Neural cell (in vitro differentiated cells): ENCODE measurements around the gene CLEC16A. TPM values are rescaled to one million over a fixed set of nuclear protein-coding genes. Genes with fewer than 3 reads are reported as not detected.

Experiments
- H2AFZ ChIP-seq: fragments of 200-600, 300-800 bp; sonication (generic), shearing (Covaris generic); 2 replicates; pipeline ENCODE4 v1.6.0; 2014; ENCODE audit warnings: low read depth, mild to moderate bottlenecking, antibody characterized with exemption, low read length, moderate library complexity
- H3F3A ChIP-seq: fragments of 200-600 bp; shearing (Covaris generic); 2 replicates; pipeline ENCODE4 v1.6.1; 2016; ENCODE audit warnings: mild to moderate bottlenecking, moderate library complexity, mixed read lengths, antibody characterized with exemption, low read length; ENCODE audit not compliant: insufficient read depth, poor library complexity, severe bottlenecking
- H3K27ac ChIP-seq: fragments of 200-600, 300-800 bp; sonication (generic), shearing (Covaris generic); 2 replicates; pipeline ENCODE4 v1.5.1; 2014; ENCODE audit warnings: mild to moderate bottlenecking, low read length, moderate library complexity
- H3K27me3 ChIP-seq: fragments of 300-800, 200-600 bp; sonication (generic), shearing (Covaris generic); 2 replicates; pipeline ENCODE4 v1.6.0; 2014; ENCODE audit warnings: mild to moderate bottlenecking, low read depth, low read length, moderate library complexity; ENCODE audit not compliant: insufficient read depth
- H3K36me3 ChIP-seq: fragments of 300-800, 200-600 bp; sonication (generic), shearing (Covaris generic); 2 replicates; pipeline ENCODE4 v1.5.1; 2014; ENCODE audit warnings: mild to moderate bottlenecking, antibody characterized with exemption, low read length, moderate library complexity; ENCODE audit not compliant: insufficient read depth
- H3K4me2 ChIP-seq: fragments of 300-800, 200-600 bp; sonication (generic), shearing (Covaris generic); 2 replicates; pipeline ENCODE4 v1.6.0; 2014; ENCODE audit warnings: mild to moderate bottlenecking, low read length
- H3K4me3 ChIP-seq: fragments of 300-800, 200-600 bp; sonication (generic), shearing (Covaris generic); 2 replicates; pipeline ENCODE4 v1.5.1; 2014; ENCODE audit warnings: mild to moderate bottlenecking, low read length, moderate library complexity
- H3K79me2 ChIP-seq: fragments of 200-600 bp; shearing (Covaris generic); replicated peaks from 2 replicates; pipeline ENCODE4 v1.6.0; 2014; ENCODE audit warnings: mild to moderate bottlenecking, low read length, moderate library complexity; ENCODE audit not compliant: insufficient read depth
- H3K9ac ChIP-seq: fragments of 300-800, 200-600 bp; sonication (generic), shearing (Covaris generic); 2 replicates; pipeline ENCODE4 v1.6.1; 2016; ENCODE audit warnings: mild to moderate bottlenecking, low read length, mixed read lengths
- H3K9me2 ChIP-seq: fragments of 200-600 bp; shearing (Covaris generic); 2 replicates; pipeline ENCODE4 v1.6.1; 2016; ENCODE audit warnings: mild to moderate bottlenecking, low read length, mixed read lengths; ENCODE audit not compliant: insufficient read depth
- H3K9me3 ChIP-seq: fragments of 200-600, 300-800 bp; sonication (generic), shearing (Covaris generic); 2 replicates; pipeline ENCODE4 v1.6.1; 2016; ENCODE audit warnings: mild to moderate bottlenecking, mixed run types, low read length, moderate library complexity, mixed read lengths
- H4K20me1 ChIP-seq: fragments of 200-600 bp; shearing (Covaris generic); 2 replicates; pipeline ENCODE4 v1.6.1; 2016; ENCODE audit warnings: mild to moderate bottlenecking, mixed run types; ENCODE audit not compliant: insufficient read depth
- EP300 ChIP-seq: fragments of 450-650 bp; conservative IDR thresholded peaks from 2 replicates; pipeline ENCODE4 v1.6.1; 2014; ENCODE audit warnings: antibody characterized with exemption, mild to moderate bottlenecking, moderate library complexity; ENCODE audit not compliant: poor library complexity, severe bottlenecking
- EZH2 ChIP-seq: fragments of 200-600, 300-800 bp; shearing (Covaris generic), sonication (generic); IDR thresholded peaks from 2 replicates; pipeline ENCODE4 v1.6.1; 2014; ENCODE audit warnings: antibody characterized with exemption, low read length, borderline replicate concordance, mild to moderate bottlenecking; ENCODE audit not compliant: insufficient read depth, poor library complexity, severe bottlenecking
- MXI1 ChIP-seq: fragments of 450-650 bp; conservative IDR thresholded peaks from 2 replicates; pipeline ENCODE4 v1.6.1; 2014; ENCODE audit warnings: antibody characterized with exemption, mild to moderate bottlenecking; ENCODE audit not compliant: poor library complexity, severe bottlenecking
- POLR2AphosphoS5 ChIP-seq: IDR thresholded peaks from 2 replicates; pipeline ENCODE4 v1.6.1; 2012
- RAD21 ChIP-seq: fragments of 450-650 bp; conservative IDR thresholded peaks from 2 replicates; pipeline ENCODE4 v1.6.1; 2014; ENCODE audit warnings: antibody characterized with exemption, mild to moderate bottlenecking, moderate library complexity
- SMC3 ChIP-seq: fragments of 450-650 bp; conservative IDR thresholded peaks from 2 replicates; pipeline ENCODE4 v1.6.1; 2014; ENCODE audit warnings: antibody characterized with exemption, mild to moderate bottlenecking, moderate library complexity; ENCODE audit not compliant: poor library complexity
- TAF1 ChIP-seq: IDR thresholded peaks from 2 replicates; pipeline ENCODE4 v1.6.1; 2012; ENCODE audit warnings: low read depth
- polyA plus RNA-seq: library from polyadenylated mRNA; depleted of rRNA; stranded (reverse); fragments of >200 nt; gene quantifications from 2 replicates; pipeline ENCODE4 v1.2.3, GENCODE V29; 2014
- TF ChIP-seq, protein P1 (sequence below): fragments of 450-650 bp; IDR thresholded peaks from 2 replicates; pipeline ENCODE4 v1.5.1; 2014; ENCODE audit warnings: antibody characterized with exemption, mild to moderate bottlenecking, moderate library complexity; ENCODE audit not compliant: poor library complexity, severe bottlenecking
- TF ChIP-seq, protein P2 (sequence below): IDR thresholded peaks from 2 replicates; pipeline ENCODE4 v1.6.1; 2012; ENCODE audit warnings: borderline replicate concordance

The CLEC16A gene
- polyA plus RNA-seq, 1 donor from 2014 or later = 11.1 TPM

DNA sequence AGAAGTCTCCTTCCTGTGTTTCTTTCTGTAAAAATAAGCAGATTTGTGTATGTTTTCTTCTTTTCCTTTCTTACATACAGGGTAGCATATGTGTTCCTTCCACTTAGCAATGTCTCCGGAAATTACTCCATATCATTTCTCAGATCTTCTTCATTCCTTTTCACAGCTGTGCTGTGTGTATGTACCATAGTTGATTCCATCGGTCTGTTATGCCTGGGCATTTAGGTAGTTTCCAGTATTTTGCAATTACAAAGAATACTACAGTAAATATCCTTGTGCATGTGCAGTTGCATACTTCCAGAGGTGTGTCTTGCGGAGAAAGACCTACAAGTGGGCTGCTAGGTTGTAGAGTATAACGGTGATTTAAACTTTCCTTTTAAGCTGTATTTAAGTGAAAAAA is 69.8 kb downstream of the CLEC16A start:
- no peak overlapping the region for H3K4me3 ChIP-seq
- H3K9ac ChIP-seq = no peak overlapping the region
- H2AFZ ChIP-seq = no peak overlapping the region
- H3K9me2 ChIP-seq = no peaks in the 10 kb centered on the region
- no peaks in the 10 kb centered on the region for H3K79me2 ChIP-seq
- H3K27me3 ChIP-seq = no peaks in the 10 kb centered on the region
- H4K20me1 ChIP-seq = no peaks in the 10 kb centered on the region
- no peaks in the 10 kb centered on the region for H3K9me3 ChIP-seq
- H3F3A ChIP-seq = no peaks in the 10 kb centered on the region
- H3K36me3 ChIP-seq = no peaks in the 10 kb centered on the region
- H3K4me2 ChIP-seq = no peak overlapping the region
- H3K27ac ChIP-seq = no peak overlapping the region
- TF ChIP-seq MXI1 = no peak
- no peak for TF ChIP-seq POLR2AphosphoS5
- no peak for TF ChIP-seq RAD21
- TF ChIP-seq SMC3 = no peak
- TF ChIP-seq EZH2 = no peak
- no peak for TF ChIP-seq TAF1
- TF ChIP-seq, protein P1, sequence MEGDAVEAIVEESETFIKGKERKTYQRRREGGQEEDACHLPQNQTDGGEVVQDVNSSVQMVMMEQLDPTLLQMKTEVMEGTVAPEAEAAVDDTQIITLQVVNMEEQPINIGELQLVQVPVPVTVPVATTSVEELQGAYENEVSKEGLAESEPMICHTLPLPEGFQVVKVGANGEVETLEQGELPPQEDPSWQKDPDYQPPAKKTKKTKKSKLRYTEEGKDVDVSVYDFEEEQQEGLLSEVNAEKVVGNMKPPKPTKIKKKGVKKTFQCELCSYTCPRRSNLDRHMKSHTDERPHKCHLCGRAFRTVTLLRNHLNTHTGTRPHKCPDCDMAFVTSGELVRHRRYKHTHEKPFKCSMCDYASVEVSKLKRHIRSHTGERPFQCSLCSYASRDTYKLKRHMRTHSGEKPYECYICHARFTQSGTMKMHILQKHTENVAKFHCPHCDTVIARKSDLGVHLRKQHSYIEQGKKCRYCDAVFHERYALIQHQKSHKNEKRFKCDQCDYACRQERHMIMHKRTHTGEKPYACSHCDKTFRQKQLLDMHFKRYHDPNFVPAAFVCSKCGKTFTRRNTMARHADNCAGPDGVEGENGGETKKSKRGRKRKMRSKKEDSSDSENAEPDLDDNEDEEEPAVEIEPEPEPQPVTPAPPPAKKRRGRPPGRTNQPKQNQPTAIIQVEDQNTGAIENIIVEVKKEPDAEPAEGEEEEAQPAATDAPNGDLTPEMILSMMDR = no peak
- no peak for TF ChIP-seq EP300
- TF ChIP-seq, protein P2, sequence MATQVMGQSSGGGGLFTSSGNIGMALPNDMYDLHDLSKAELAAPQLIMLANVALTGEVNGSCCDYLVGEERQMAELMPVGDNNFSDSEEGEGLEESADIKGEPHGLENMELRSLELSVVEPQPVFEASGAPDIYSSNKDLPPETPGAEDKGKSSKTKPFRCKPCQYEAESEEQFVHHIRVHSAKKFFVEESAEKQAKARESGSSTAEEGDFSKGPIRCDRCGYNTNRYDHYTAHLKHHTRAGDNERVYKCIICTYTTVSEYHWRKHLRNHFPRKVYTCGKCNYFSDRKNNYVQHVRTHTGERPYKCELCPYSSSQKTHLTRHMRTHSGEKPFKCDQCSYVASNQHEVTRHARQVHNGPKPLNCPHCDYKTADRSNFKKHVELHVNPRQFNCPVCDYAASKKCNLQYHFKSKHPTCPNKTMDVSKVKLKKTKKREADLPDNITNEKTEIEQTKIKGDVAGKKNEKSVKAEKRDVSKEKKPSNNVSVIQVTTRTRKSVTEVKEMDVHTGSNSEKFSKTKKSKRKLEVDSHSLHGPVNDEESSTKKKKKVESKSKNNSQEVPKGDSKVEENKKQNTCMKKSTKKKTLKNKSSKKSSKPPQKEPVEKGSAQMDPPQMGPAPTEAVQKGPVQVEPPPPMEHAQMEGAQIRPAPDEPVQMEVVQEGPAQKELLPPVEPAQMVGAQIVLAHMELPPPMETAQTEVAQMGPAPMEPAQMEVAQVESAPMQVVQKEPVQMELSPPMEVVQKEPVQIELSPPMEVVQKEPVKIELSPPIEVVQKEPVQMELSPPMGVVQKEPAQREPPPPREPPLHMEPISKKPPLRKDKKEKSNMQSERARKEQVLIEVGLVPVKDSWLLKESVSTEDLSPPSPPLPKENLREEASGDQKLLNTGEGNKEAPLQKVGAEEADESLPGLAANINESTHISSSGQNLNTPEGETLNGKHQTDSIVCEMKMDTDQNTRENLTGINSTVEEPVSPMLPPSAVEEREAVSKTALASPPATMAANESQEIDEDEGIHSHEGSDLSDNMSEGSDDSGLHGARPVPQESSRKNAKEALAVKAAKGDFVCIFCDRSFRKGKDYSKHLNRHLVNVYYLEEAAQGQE = no peak

DNA sequence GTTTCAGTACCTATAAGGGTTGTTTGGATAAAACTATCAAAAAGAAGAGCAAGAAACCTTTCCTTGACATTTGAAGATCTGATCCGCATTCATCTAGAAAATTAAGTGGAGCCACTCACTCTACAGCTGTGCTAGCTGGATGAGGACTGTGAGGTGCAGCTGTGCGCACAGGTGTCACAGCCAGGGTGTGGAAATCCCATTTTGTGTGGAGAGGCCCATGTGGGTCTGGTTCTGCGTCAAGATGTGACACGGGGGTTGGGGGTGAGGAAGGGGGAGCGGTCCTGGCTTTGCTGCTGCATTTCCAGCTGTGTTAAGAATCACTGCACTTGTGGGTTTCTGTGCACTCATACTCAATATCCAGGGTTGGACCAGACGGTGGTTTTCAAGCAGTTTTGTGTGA is 70.7 kb downstream of the CLEC16A start:
- H2AFZ ChIP-seq = no peak overlapping the region
- no peaks in the 10 kb centered on the region for H3K27me3 ChIP-seq
- H3K9ac ChIP-seq = no peak overlapping the region
- H3K9me2 ChIP-seq = no peaks in the 10 kb centered on the region
- H3K4me3 ChIP-seq = no peak overlapping the region
- no peaks in the 10 kb centered on the region for H3F3A ChIP-seq
- TF ChIP-seq RAD21 (no peak), SMC3 (no peak), POLR2AphosphoS5 (no peak), EP300 (no peak), TAF1 (no peak), EZH2 (no peak), MXI1 (no peak)
- TF ChIP-seq, protein P1 = no peak
- TF ChIP-seq, protein P2 = no peak
- H3K4me2 ChIP-seq = no peak overlapping the region
- no peak overlapping the region for H3K27ac ChIP-seq
- no peaks in the 10 kb centered on the region for H3K36me3 ChIP-seq
- no peaks in the 10 kb centered on the region for H4K20me1 ChIP-seq
- H3K79me2 ChIP-seq = no peaks in the 10 kb centered on the region
- H3K9me3 ChIP-seq = no peaks in the 10 kb centered on the region
